SK-N-MC (cell line): ENCODE measurements around the gene TTC21B.

Experiments
- EZH2 ChIP-seq: fragments of 200-600 bp; sonication (generic); IDR thresholded peaks from one replicate; pipeline ENCODE4 v1.6.1; 2017; ENCODE audit warnings: antibody characterized with exemption
- POLR2AphosphoS5 ChIP-seq: IDR thresholded peaks from 2 replicates; pipeline ENCODE4 v1.6.1; 2012; ENCODE audit warnings: mild to moderate bottlenecking, low read depth, low read length, borderline replicate concordance

DNA sequence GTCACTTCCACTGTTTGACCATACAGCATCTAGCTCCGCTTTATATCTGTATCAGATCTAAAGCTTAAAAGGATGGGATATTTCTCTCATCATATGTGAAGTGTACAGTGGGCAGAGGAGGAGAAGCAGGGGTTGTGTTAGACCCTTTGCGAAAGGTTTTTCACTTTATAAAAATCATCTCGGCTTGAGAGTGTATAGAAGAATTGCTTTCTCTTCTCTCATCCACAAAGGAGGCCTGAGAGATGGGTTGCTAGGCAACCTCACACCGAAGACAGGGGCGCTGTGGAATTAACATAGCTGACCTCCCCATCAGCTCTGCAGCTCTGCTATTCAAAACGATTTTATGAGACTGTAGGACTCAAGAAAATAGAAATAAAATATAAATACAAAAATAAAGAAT is 89.3 kb downstream of the TTC21B start:
- TF ChIP-seq POLR2AphosphoS5 (no peak), EZH2 (no peak)
